Measurements from ENCODE around the gene CTNNBIP1. TPM values are rescaled to one million over a fixed set of nuclear protein-coding genes. Genes with fewer than 3 reads are reported as not detected.
"Not testable (repeated sequence)": the region's sequence is repeated elsewhere in the genome, so short reads cannot be mapped to it uniquely, and the experiment has no call there.

CTNNBIP1 gene
- total RNA-seq, 1 donor from 2014 or later: 44.0 TPM

GRCh38 chr1:9815150-9815549 lies 94.9 kb downstream of the CTNNBIP1 start:
- DNase-seq (ENCODE audit: low spot score in 2 of 2): no peak
- FAIRE-seq: no peak

- no peak for FAIRE-seq
These were observed 95.5 kb downstream of the CTNNBIP1 start for GRCh38 chr1:9814619-9815018.

GRCh38 chr1:9811239-9811966 lies 98.7 kb downstream of the CTNNBIP1 start:
- no peak for DNase-seq (ENCODE audit: low spot score in 2 of 2)
- FAIRE-seq: no peak

More at GRCh38 chr1:9814619-9815018, 95.5 kb downstream of the CTNNBIP1 start:
- no peak for DNase-seq (ENCODE audit: low spot score in 2 of 2)

- FAIRE-seq (no peak), DNase-seq (ENCODE audit: low spot score in 2 of 2) (no peak)
These were observed 101.0 kb downstream of the CTNNBIP1 start for GRCh38 chr1:9809100-9809510.

- FAIRE-seq (no peak), DNase-seq (ENCODE audit: low spot score in 2 of 2) (no peak)
These were observed 101.6 kb downstream of the CTNNBIP1 start for GRCh38 chr1:9808459-9808858.

- DNase-seq (ENCODE audit: low spot score in 2 of 2): no peak
- FAIRE-seq: no peak
These were observed 102.5 kb downstream of the CTNNBIP1 start for GRCh38 chr1:9807541-9807940.

GRCh38 chr1:9805972-9806371 lies 104.1 kb downstream of the CTNNBIP1 start:
- FAIRE-seq; DNase-seq (ENCODE audit: low spot score in 2 of 2): not testable (repeated sequence)

- FAIRE-seq: no peak
These were observed 105.0 kb downstream of the CTNNBIP1 start for GRCh38 chr1:9805006-9805508.

GRCh38 chr1:9803003-9803918 lies 106.8 kb downstream of the CTNNBIP1 start:
- DNase-seq (ENCODE audit: low spot score in 2 of 2); FAIRE-seq: not testable (repeated sequence)

More at GRCh38 chr1:9805006-9805508, 105.0 kb downstream of the CTNNBIP1 start:
- DNase-seq (ENCODE audit: low spot score in 2 of 2): no peak

GRCh38 chr1:9801909-9802308 lies 108.2 kb downstream of the CTNNBIP1 start:
- DNase-seq (ENCODE audit: low spot score in 2 of 2) (no peak), FAIRE-seq (no peak)

Other genes starting within 250 kb of the CTNNBIP1 start
- 143 TPM for gene CLSTN1, start 86.3 kb downstream of the CTNNBIP1 start, total RNA-seq
- gene LZIC, start 33.1 kb upstream of the CTNNBIP1 start, total RNA-seq: 82.3 TPM
- gene NMNAT1, start 33.2 kb upstream of the CTNNBIP1 start, total RNA-seq: 9.0 TPM
- not detected for gene RBP7, start 87.0 kb upstream of the CTNNBIP1 start, total RNA-seq
- 27.3 TPM for gene UBE4B, start 122.7 kb upstream of the CTNNBIP1 start, total RNA-seq

Data from frontal cortex (tissue), 4 donors.